Urothelium cell line (cell line): ENCODE results near the gene NBEAL2.
"Not testable (repeated sequence)": the region's sequence is repeated elsewhere in the genome, so short reads cannot be mapped to it uniquely, and the experiment has no call there.

Source experiments
- DNase-seq: peaks from one replicate; pipeline ENCODE4 v3.0.0; 2011; ENCODE audit warnings: low spot score, mixed read lengths
- FAIRE-seq: peaks from 2 replicates; lab custom pipeline; 2011; peaks lifted over from hg19 to GRCh38; lab: Jason Lieb, UNC

NBEAL2 gene

GRCh38 chr3:47008851-47009224 lies 29.4 kb downstream of the NBEAL2 start:
- no peak for DNase-seq
- FAIRE-seq, result no peak

- no peak for DNase-seq
- FAIRE-seq, result no peak
Observed at GRCh38 chr3:47009225-47010110, 30.0 kb downstream of the NBEAL2 start.

GRCh38 chr3:47010111-47010712 lies 30.7 kb downstream of the NBEAL2 start:
- FAIRE-seq, result no peak
- no peak for DNase-seq

DNA sequence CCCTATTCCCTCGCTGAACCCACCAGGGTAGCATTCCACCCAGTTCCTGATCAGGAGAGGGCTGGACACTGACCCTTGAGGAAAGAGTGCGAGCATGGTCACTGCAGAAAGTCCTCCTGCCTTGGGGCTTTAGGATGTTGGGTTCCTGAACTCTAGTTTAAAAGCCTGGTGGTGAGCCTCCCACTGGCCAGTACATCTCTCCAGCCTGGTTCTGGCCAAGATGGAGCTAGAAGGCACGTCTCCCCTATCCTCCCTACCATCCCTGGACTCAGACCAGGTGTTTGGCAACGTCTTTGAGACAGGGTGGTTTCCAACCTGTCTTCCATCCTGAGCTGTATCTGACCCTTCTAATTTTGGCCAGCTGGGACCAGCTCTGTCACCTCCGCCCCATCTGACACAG lies 31.4 kb downstream of the NBEAL2 start:
- DNase-seq, result no peak
- no peak for FAIRE-seq

- DNase-seq (no peak), FAIRE-seq (no peak)
Observed at GRCh38 chr3:47011371-47011770, 31.9 kb downstream of the NBEAL2 start.

GRCh38 chr3:47012342-47013230 lies 33.1 kb downstream of the NBEAL2 start:
- DNase-seq (no peak), FAIRE-seq (no peak)

DNA sequence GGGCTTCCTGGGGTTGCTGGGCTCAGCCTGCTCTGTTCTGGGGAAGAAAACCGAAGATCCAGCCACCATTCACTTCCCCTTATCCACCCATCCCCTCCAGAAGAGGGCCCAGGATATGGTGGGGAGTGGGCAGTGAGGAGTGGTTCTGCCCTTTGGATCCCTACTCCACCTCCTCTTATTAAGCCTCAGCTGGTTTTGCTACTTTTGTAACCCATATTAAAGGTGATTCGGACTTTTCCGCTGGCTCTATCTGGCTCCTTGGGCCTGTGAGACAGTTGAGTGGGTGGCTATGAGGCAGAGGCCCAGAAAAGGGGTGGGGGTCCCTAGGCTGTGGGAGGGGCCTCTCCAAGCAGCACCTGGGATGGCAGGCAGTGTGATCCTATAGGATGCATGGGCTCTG lies 33.8 kb downstream of the NBEAL2 start:
- DNase-seq (no peak), FAIRE-seq (no peak)

- FAIRE-seq, result peak; percentile 30
- no peak for DNase-seq
Observed at GRCh38 chr3:47014036-47014435, 34.6 kb downstream of the NBEAL2 start.

DNA sequence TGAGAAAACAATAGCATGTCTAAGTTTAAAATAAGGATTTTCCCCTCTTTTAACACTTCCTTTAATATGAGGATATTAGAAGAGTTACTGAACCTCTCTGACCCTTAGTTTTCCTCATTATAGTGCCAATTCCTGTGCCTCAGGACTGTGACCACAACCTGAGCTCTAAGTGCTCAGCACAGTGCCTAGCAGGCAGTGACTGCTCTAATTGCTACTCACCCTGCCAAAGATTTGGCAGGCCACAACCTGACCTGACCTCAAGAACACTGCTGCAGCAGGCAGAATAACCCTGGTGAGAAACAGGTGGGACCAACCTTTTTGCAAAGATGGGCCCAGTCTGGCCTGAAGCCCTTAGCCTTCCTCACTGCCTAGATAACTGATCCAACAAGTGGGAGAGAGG lies 35.7 kb downstream of the NBEAL2 start:
- DNase-seq (no peak), FAIRE-seq (no peak)

GRCh38 chr3:47016086-47016933 lies 36.8 kb downstream of the NBEAL2 start:
- DNase-seq (no peak), FAIRE-seq (no peak)

- FAIRE-seq (no peak), DNase-seq (peak; percentile 57)
Observed at GRCh38 chr3:47016934-47017435, 37.5 kb downstream of the NBEAL2 start.

- no peak for FAIRE-seq
- no peak for DNase-seq
Observed at GRCh38 chr3:47017504-47018268, 38.2 kb downstream of the NBEAL2 start.

GRCh38 chr3:47018269-47018611 lies 38.8 kb downstream of the NBEAL2 start:
- DNase-seq (no peak), FAIRE-seq (no peak)

DNA sequence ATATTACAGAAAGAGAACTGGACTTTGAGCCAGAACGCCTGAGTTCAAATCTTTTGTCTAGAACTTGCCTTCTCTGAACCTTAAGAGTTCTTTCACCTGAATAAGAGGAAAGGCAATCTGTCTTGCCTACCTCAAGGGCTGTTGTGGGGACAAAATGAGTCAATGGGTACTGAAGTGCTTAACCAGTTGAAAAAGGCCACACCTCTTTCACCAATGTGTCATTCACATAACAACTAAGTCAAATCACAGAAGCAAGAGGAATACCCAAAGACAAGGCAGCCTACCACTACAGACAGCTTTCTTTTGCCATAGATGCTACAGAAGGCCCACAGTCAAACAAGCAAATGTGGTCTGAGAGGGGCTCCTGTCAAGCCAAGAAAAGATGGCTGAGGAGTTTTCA lies 39.7 kb downstream of the NBEAL2 start:
- no peak for DNase-seq
- no peak for FAIRE-seq

DNA sequence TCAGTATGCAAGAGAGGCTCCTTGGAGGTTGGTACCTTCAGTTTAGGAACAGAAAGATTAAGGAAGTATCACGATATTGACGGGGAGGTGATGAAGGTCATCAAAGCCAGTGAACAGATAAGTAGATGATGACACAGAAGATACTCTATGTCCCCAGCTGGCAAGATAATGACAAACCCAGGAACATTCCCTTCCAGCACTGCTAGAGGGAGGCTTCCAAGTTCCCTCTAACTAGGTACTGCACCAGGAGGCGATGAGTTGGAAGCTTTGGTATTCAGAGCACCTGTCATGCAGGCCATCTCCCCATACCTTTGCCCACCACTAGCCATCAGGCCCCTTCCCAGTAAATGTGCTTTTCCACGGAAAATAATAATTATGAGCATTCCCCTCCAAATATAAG lies 40.8 kb downstream of the NBEAL2 start:
- FAIRE-seq, result no peak
- DNase-seq, result no peak

GRCh38 chr3:47022641-47023071 lies 43.2 kb downstream of the NBEAL2 start:
- FAIRE-seq (no peak), DNase-seq (no peak)

DNA sequence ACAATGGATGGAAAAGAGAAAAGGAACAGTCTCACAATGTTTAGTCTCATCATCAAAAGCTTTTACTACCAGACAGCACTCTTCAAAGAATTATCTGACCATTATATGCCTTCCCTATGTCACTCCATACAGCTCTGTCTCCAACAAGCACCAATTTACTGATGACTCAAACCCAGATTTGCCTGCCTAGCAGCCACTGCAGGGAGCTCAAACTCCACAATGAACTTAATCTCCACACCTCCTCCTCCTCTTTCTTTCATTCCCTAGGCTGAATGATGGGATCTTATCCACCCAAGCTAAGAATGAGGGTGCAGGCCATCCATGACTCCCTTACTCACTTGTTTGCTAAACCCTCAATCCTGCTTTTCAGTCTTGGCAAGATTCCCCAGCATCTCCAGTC lies 45.5 kb downstream of the NBEAL2 start:
- no peak for DNase-seq
- no peak for FAIRE-seq

DNA sequence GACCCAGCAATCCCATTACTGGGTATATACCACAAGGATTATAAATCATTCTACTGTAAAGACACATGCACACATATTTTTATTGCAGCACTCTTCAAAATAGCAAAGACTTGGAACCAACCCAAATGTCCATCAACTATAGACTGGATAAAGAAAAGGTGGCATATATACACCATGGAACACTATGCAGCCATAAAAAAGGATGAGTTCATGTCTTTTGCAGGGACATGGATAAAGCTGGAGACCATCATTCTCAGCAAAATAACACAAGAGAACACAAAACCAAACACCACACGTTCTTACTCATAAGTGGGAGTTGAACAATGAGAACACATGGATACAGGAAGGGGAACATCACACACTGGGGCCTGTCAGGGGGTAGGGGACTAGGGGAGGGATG lies 47.0 kb downstream of the NBEAL2 start:
- not testable (repeated sequence) for DNase-seq, FAIRE-seq

GRCh38 chr3:47028146-47028545 lies 48.7 kb downstream of the NBEAL2 start:
- DNase-seq, result no peak
- no peak for FAIRE-seq

GRCh38 chr3:47028667-47029066 lies 49.2 kb downstream of the NBEAL2 start:
- FAIRE-seq, result no peak
- DNase-seq, result no peak
